IPS-18a (cell line): Measurements from ENCODE around the gene RAB6B.

Experiments used
- H3K27ac ChIP-seq: one replicate; pipeline ENCODE4 v1.5.1; 2013; ENCODE audit warnings: low read length
- H3K27me3 ChIP-seq: one replicate; pipeline ENCODE4 v1.6.1; 2013; ENCODE audit warnings: mild to moderate bottlenecking, low read length; ENCODE audit not compliant: control insufficient read depth, insufficient read depth
- H3K36me3 ChIP-seq: one replicate; pipeline ENCODE4 v1.6.1; 2013; ENCODE audit warnings: low read depth, low read length; ENCODE audit not compliant: control insufficient read depth
- H3K4me1 ChIP-seq: one replicate; pipeline ENCODE4 v1.6.1; 2013; ENCODE audit warnings: low read depth, low read length; ENCODE audit not compliant: control insufficient read depth
- H3K4me3 ChIP-seq: one replicate; pipeline ENCODE4 v1.5.1; 2013; ENCODE audit warnings: low read length
- H3K9ac ChIP-seq: one replicate; pipeline ENCODE4 v1.6.1; 2013; ENCODE audit warnings: mild to moderate bottlenecking, low read length, moderate library complexity
- H3K9me3 ChIP-seq: one replicate; pipeline ENCODE4 v1.6.1; 2013; ENCODE audit warnings: low read depth, low read length; ENCODE audit not compliant: control insufficient read depth

The RAB6B gene

DNA sequence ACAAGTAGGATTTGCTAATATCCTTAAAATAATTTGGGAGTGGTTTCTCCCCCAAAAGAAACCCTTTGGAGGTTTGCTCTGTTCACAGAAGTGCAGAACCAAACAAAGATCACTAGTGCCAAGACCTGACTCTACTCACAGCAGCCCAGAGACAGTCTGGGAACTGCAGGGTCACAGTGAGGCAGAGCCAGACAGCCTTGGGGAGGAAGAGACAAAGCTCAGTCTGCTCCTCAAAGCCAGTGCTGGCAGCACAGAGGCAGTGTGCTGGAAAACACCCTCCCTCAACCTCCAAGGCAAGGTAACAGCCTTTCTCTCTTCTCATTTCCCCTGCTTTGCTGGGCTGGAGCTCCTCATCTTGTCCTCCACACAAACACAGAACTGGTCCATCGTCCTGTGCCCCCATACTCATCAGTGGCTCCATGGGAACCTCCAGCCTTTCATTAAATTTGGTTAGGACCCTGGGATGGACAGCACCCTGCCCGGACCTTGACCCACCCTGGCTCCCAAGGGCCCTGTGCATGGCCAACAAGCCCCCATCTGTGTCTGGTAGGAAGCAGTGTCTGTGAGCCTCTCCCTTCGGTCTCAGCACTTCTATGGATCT is 12.6 kb downstream of the RAB6B start:
- no peaks in the 10 kb centered on the region for H3K9me3 ChIP-seq
- no peaks in the 10 kb centered on the region for H3K36me3 ChIP-seq
- H3K27ac ChIP-seq: no peak overlapping the region
- no peaks in the 10 kb centered on the region for H3K4me1 ChIP-seq
- H3K4me3 ChIP-seq: no peak overlapping the region
- H3K9ac ChIP-seq: no peak overlapping the region
- no peaks in the 10 kb centered on the region for H3K27me3 ChIP-seq

DNA sequence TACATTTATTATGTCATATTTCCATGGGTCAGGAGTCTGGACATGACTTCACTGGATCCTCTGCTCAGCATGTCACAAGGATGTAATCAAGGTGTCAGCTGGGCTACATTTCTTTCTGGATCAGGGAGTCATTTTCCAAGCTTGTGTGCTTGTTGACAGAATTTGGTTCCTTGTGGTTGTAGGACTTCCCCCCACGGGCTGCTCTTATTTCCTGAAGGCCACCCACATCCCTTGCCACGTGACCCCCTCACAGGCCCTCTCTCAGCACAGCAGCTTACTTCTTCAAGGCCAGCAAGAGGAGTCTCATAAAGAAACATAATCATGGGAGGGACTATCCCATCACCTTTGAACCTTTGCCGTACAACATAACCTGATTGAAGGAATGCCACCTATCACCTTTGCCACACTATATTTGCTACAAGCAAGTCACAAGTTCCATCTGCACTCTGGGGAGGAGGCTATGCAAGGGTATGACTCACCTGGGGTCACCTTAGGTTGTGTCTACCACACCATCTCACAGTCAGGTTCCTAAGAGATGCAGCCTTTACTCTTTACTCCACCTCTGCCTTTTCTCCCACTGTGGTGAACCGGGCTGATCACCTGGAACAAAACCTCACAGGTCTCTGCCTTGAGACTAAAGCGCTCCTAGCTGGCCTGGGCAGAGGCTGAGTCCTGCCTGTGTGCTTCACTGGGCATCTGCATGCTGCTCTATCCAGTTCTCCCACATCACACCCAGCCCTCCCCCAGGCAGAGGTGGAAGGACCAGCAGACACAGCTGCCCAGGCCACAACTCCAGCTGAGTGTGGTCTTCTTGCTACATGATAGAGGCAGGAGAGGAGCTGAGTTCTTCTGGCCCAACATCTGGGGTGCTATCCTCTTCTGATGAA is 13.5 kb downstream of the RAB6B start:
- no peak overlapping the region for H3K9ac ChIP-seq
- H3K4me3 ChIP-seq: no peak overlapping the region
- H3K36me3 ChIP-seq: no peaks in the 10 kb centered on the region
- H3K27ac ChIP-seq: no peak overlapping the region
- H3K27me3 ChIP-seq: no peaks in the 10 kb centered on the region
- no peaks in the 10 kb centered on the region for H3K9me3 ChIP-seq
- no peaks in the 10 kb centered on the region for H3K4me1 ChIP-seq

DNA sequence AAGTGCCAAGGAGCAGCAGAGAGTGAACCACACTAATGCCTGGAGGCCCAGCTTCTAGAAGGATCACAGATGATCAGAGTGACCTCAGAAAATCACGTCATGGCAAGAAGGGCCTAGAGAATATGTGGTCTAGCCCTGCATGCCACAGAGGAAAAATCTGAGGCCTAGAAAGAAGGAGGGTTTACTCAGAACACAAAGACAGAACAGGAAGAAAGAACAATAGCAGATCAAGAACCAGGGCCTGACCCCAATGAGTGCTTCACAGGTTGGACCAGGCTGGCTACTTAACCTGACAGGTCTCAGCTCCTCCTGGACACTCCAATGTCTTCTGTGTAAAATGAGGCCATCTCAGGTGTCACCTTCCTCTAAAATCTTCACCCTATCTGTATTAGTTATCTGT is 14.2 kb downstream of the RAB6B start:
- H3K27ac ChIP-seq: no peak overlapping the region
- no peak overlapping the region for H3K4me3 ChIP-seq
- no peaks in the 10 kb centered on the region for H3K36me3 ChIP-seq
- no peaks in the 10 kb centered on the region for H3K27me3 ChIP-seq
- no peaks in the 10 kb centered on the region for H3K4me1 ChIP-seq
- H3K9ac ChIP-seq: no peak overlapping the region
- no peaks in the 10 kb centered on the region for H3K9me3 ChIP-seq

DNA sequence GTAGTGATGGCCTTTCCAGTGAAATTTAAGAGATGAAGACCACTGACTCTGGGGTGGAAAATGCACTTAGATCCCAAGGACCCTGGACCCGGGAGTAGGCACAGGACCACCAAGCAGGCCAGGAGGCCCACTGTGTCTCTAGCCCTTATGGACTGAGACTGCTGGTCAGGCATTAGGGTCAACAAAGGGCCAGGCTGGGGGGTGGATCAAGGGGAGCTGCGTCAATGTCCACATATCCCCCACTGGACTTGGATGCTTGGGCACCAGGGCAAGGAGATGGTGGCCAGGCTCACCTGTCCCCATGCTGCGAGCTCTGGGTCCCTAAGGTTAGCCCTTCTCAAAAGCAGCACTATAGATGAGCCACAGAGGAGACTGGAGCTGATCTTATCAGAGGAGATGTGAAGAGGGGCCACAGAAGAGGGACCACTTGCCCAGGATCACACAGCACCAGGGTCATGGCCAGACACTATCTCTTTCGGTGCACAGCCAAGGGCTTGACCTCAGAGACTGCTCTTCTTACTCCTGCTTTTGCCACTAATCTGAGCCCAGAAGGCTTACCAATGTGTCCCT is 14.7 kb downstream of the RAB6B start:
- no peak overlapping the region for H3K27ac ChIP-seq
- H3K4me1 ChIP-seq: no peaks in the 10 kb centered on the region
- no peak overlapping the region for H3K4me3 ChIP-seq
- no peak overlapping the region for H3K9ac ChIP-seq
- no peaks in the 10 kb centered on the region for H3K27me3 ChIP-seq
- H3K36me3 ChIP-seq: no peaks in the 10 kb centered on the region
- no peaks in the 10 kb centered on the region for H3K9me3 ChIP-seq

DNA sequence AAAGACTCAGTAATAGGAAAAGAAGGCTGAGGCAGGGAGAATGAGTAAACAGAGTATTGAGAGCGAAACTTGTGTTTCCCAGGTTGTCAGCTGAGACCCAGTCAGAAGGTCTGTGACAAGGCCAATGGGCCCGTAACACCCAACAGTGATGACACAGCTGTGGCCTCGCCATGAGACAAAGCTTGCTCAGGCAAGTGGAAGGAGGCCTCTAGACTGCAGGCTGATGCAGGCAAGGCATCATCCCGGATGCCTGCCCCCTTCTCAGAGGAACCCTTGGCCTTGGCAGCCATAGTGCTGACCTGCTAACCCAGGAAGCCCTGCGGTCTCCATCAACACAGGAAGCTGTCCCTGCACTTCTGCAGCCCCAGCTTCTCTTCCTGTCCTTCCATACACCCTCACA is 15.4 kb downstream of the RAB6B start:
- H3K27ac ChIP-seq: no peak overlapping the region
- H3K36me3 ChIP-seq: no peaks in the 10 kb centered on the region
- H3K9ac ChIP-seq: no peak overlapping the region
- no peaks in the 10 kb centered on the region for H3K4me1 ChIP-seq
- no peak overlapping the region for H3K4me3 ChIP-seq
- H3K9me3 ChIP-seq: no peaks in the 10 kb centered on the region
- H3K27me3 ChIP-seq: no peaks in the 10 kb centered on the region

DNA sequence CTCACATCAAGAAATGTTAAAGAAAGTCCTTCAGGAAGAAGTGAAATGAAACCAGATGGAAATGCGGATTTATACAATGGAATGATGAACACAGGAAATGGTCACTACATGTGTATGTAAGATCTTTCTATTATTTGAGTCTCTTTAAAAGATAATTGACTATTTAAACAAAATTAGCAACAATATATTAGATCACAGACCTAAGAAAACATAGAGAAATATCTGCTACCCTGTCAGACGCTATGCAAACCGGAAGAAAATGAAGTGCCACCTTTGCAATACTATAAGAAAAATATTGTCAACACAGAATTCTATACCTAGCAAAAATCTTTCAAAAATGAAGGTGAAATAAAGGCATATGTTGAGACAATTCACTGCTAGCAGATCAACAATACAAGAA is 17.2 kb downstream of the RAB6B start:
- H3K36me3 ChIP-seq: no peaks in the 10 kb centered on the region
- H3K27ac ChIP-seq: no peak overlapping the region
- no peak overlapping the region for H3K4me3 ChIP-seq
- no peaks in the 10 kb centered on the region for H3K27me3 ChIP-seq
- H3K4me1 ChIP-seq: no peaks in the 10 kb centered on the region
- H3K9me3 ChIP-seq: no peaks in the 10 kb centered on the region
- H3K9ac ChIP-seq: no peak overlapping the region

DNA sequence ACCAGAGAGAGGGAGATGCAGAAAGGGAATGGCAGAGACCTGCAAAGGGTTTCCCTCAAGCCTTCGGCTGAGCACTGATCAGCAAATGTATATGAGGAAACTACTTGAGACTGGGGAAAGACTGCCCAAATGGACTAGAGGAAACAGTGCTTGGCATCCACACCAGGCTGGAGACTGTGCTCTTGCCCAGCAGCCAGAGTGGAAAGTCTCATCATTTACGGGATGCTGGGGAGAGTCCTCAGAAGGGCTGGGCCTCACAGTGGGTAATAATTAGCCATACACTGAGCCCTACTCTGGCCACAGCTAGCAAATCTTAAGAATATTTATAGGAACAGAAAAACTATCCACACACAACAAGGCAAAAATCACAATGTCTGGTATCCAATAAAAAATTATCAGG is 18.5 kb downstream of the RAB6B start:
- Histone ChIP-seq H3K9me3 (no peaks in the 10 kb centered on the region), H3K27me3 (no peaks in the 10 kb centered on the region), H3K4me3 (no peak overlapping the region), H3K27ac (no peak overlapping the region), H3K36me3 (no peaks in the 10 kb centered on the region), H3K4me1 (peaks cover 3% of the 10 kb centered on the region), H3K9ac (no peak overlapping the region)

DNA sequence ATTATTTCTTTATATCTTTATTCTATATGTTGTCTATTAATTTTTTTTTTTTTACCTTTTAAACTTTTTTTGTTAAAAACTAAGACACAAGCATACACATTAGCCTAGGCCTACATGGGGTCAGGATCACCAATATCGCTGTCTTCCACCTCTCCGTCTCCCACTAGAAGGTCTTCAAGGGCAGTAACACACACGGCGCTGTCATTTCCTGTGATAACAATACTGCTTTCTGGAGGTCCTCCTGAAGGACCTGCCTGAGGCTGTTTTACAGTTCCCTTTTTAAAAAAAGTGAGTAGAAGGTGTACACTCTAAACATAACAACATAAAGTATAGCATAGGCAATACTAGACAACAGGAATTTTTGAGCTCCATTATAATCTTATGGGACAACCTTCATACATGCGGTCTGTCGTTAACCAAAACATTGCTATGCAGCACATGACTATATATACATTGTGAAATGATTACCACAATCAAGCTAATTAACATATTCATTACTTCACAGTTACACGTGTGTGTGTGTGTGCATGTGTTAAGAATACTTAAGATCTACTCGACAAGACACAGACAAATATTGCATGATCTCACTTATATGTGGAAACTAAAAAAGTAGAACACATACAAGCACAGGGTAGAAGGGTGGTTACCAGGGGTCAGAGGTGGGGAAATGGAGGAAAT is 20.8 kb downstream of the RAB6B start:
- Histone ChIP-seq H3K4me3 (no peak overlapping the region), H3K9me3 (no peaks in the 10 kb centered on the region), H3K9ac (no peak overlapping the region), H3K27me3 (no peaks in the 10 kb centered on the region), H3K36me3 (no peaks in the 10 kb centered on the region), H3K27ac (no peak overlapping the region), H3K4me1 (peaks cover 3% of the 10 kb centered on the region)

DNA sequence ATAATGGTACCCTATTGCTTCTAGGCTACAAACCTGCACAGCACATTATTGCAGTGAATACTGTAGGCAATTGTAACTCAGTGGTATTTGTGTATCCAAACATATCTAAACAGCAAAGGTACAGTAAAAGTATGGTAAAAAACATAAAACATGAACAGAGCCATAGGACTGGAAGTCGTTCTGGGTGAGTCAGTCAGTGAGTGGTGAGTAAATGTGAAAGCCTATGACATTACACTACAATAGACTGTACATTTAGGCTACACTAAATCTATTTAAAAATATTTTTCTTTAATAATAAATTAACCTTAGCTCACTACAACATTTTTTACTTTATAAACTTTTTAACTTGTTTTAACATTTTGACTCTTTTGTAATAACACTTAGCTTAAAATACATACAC is 21.3 kb downstream of the RAB6B start:
- H3K4me1 ChIP-seq: peaks cover 3% of the 10 kb centered on the region
- H3K4me3 ChIP-seq: no peak overlapping the region
- H3K9ac ChIP-seq: no peak overlapping the region
- no peaks in the 10 kb centered on the region for H3K9me3 ChIP-seq
- no peaks in the 10 kb centered on the region for H3K27me3 ChIP-seq
- H3K36me3 ChIP-seq: no peaks in the 10 kb centered on the region
- H3K27ac ChIP-seq: no peak overlapping the region

DNA sequence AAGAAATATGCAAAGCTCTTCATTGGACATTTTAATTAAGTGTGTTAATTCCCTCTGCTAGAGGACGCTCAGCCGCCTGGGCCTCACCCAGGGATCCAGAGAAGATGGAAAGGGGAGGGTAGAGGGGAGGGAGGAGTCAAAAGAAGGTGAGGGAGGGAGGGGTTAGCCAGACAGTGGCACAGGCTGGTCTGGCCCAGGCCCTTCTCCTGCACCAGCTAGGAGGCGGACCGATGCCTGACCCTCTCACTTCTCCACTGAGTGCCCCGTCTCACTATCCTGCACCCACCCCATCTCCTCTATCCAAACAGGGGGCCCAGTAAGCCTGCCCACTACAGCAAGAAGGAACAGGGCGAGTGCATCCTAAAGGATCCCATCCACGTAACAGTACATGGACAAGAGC is 22.9 kb downstream of the RAB6B start:
- no peaks in the 10 kb centered on the region for H3K36me3 ChIP-seq
- H3K27me3 ChIP-seq: no peaks in the 10 kb centered on the region
- H3K9ac ChIP-seq: no peak overlapping the region
- H3K9me3 ChIP-seq: no peaks in the 10 kb centered on the region
- no peak overlapping the region for H3K27ac ChIP-seq
- no peak overlapping the region for H3K4me3 ChIP-seq
- peaks cover 3% of the 10 kb centered on the region for H3K4me1 ChIP-seq

DNA sequence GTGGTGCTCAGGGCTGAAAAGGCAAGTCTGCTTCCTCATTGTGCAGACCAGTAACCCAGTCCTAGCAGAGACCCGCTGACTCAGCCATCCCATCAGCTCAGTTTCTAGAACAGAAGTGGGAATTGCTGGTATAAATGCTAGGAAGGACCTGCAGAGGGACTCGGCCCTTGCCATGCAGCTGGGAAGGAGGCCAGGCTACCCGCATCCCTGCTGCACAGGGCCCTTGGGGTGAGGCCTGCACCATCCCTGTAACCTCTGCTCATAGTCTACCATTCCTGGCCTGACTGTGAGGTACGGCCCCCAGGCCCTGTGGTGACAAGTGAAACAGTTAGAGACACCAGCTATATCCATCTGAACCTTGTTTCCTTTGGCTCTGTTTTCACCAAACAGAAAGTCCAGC is 23.5 kb downstream of the RAB6B start:
- H3K9me3 ChIP-seq: no peaks in the 10 kb centered on the region
- no peak overlapping the region for H3K27ac ChIP-seq
- H3K36me3 ChIP-seq: no peaks in the 10 kb centered on the region
- H3K4me3 ChIP-seq: no peak overlapping the region
- no peaks in the 10 kb centered on the region for H3K27me3 ChIP-seq
- H3K4me1 ChIP-seq: peaks cover 3% of the 10 kb centered on the region
- H3K9ac ChIP-seq: no peak overlapping the region
